WTC11 (cell line): Measurements from ENCODE around the gene KLF7. TPM values are rescaled to one million over a fixed set of nuclear protein-coding genes. Genes with fewer than 3 reads are reported as not detected.

ENCODE experiments used
- ATAC-seq: fragments of 200-7000 bp; cut with Tn5 transposase; 2 replicates; pipeline ENCODE4 v1.10.0; 2021; ENCODE audit warnings: mild to moderate bottlenecking, moderate library complexity
- CTCF ChIA-PET: fragments of 300-600 bp; sonication (Branson Sonifier 250); formaldehyde crosslinking; loops from one replicate; lab custom pipeline; 2021; ENCODE audit warnings: antibody characterized with exemption; lab: Charles Lee
- POLR2A ChIA-PET: fragments of 350-600 bp; sonication (Branson Sonifier 250); formaldehyde crosslinking; loops from one replicate; lab custom pipeline; 2021; ENCODE audit warnings: antibody characterized with exemption; lab: Charles Lee
- DNase-seq: peaks from one replicate; pipeline ENCODE4 v3.0.0; 2021; ENCODE audit warnings: low spot score
- H3K27ac Mint-ChIP-seq: 2 replicates; pipeline ENCODE4 v1.8.0; 2021; ENCODE audit warnings: mixed read lengths
- H3K27me3 Mint-ChIP-seq: 2 replicates; pipeline ENCODE4 v1.8.0; 2021; ENCODE audit warnings: low read depth, mild to moderate bottlenecking, moderate library complexity, mixed read lengths
- H3K36me3 Mint-ChIP-seq: 2 replicates; pipeline ENCODE4 v1.8.0; 2021; ENCODE audit warnings: mixed read lengths
- H3K4me1 Mint-ChIP-seq: 2 replicates; pipeline ENCODE4 v1.8.0; 2022; ENCODE audit warnings: mixed read lengths
- H3K4me3 Mint-ChIP-seq: 2 replicates; pipeline ENCODE4 v1.8.0; 2021; ENCODE audit warnings: mild to moderate bottlenecking, moderate library complexity, mixed read lengths
- H3K9me3 Mint-ChIP-seq: 2 replicates; pipeline ENCODE4 v1.8.0; 2021; ENCODE audit warnings: mixed read lengths
- AR ChIP-seq: fragments of 250-450 bp; sonication (Bioruptor Pico); IDR thresholded peaks from 2 replicates; pipeline ENCODE4 v1.9.0; 2021; ENCODE audit warnings: mild to moderate bottlenecking
- ATF1 ChIP-seq: sonication (generic); formaldehyde crosslinking; IDR thresholded peaks from 2 replicates; pipeline ENCODE4 v1.8.1; 2023; ENCODE audit warnings: mild to moderate bottlenecking, moderate library complexity, missing genetic modification reagents
- CREM ChIP-seq: sonication (generic); formaldehyde crosslinking; IDR thresholded peaks from 2 replicates; pipeline ENCODE4 v1.8.1; 2022; ENCODE audit warnings: mild to moderate bottlenecking, missing genetic modification reagents, moderate library complexity
- E2F4 ChIP-seq: sonication (generic); formaldehyde crosslinking; IDR thresholded peaks from 2 replicates; pipeline ENCODE4 v1.8.1; 2022; ENCODE audit warnings: low read depth, mild to moderate bottlenecking, moderate library complexity, missing genetic modification reagents, borderline replicate concordance
- ELF4 ChIP-seq: sonication (generic); formaldehyde crosslinking; IDR thresholded peaks from 2 replicates; pipeline ENCODE4 v1.8.1; 2022; ENCODE audit warnings: low read depth, mild to moderate bottlenecking, moderate library complexity, missing genetic modification reagents
- ESRRA ChIP-seq: sonication (generic); formaldehyde crosslinking; IDR thresholded peaks from 2 replicates; pipeline ENCODE4 v1.8.1; 2022; ENCODE audit warnings: mild to moderate bottlenecking, missing genetic modification reagents, borderline replicate concordance
- GABPB1 ChIP-seq: sonication (generic); formaldehyde crosslinking; IDR thresholded peaks from 2 replicates; pipeline ENCODE4 v1.8.1; 2023; ENCODE audit warnings: mild to moderate bottlenecking, missing genetic modification reagents
- JUN ChIP-seq: sonication (generic); formaldehyde crosslinking; IDR thresholded peaks from 2 replicates; pipeline ENCODE4 v1.8.0; 2023; ENCODE audit warnings: mild to moderate bottlenecking, missing genetic modification reagents
- MAX ChIP-seq: sonication (generic); formaldehyde crosslinking; IDR thresholded peaks from 2 replicates; pipeline ENCODE4 v1.8.0; 2022; ENCODE audit warnings: mild to moderate bottlenecking, missing genetic modification reagents
- MXD4 ChIP-seq: fragments of 250-450 bp; sonication (Bioruptor Pico); IDR thresholded peaks from 2 replicates; pipeline ENCODE4 v1.8.0; 2021; ENCODE audit warnings: mild to moderate bottlenecking, moderate library complexity, borderline replicate concordance
- NFYB ChIP-seq: sonication (generic); formaldehyde crosslinking; conservative IDR thresholded peaks from 2 replicates; pipeline ENCODE4 v1.8.0; 2022; ENCODE audit warnings: low read depth, missing genetic modification reagents
- NR2C2 ChIP-seq: sonication (generic); formaldehyde crosslinking; IDR thresholded peaks from 2 replicates; pipeline ENCODE4 v1.8.0; 2022; ENCODE audit warnings: mild to moderate bottlenecking, missing genetic modification reagents
- OVOL2 ChIP-seq: fragments of 250-450 bp; sonication (Bioruptor Pico); IDR thresholded peaks from 2 replicates; pipeline ENCODE4 v1.9.0; 2021; ENCODE audit warnings: mild to moderate bottlenecking, borderline replicate concordance
- RORB ChIP-seq: fragments of 250-450 bp; sonication (Bioruptor Pico); IDR thresholded peaks from 2 replicates; pipeline ENCODE4 v1.9.0; 2021; ENCODE audit warnings: mild to moderate bottlenecking
- SOX15 ChIP-seq: fragments of 250-450 bp; sonication (Bioruptor Pico); IDR thresholded peaks from 2 replicates; pipeline ENCODE4 v1.9.0; 2021; ENCODE audit warnings: mild to moderate bottlenecking
- TCF7 ChIP-seq: sonication (generic); formaldehyde crosslinking; IDR thresholded peaks from 2 replicates; pipeline ENCODE4 v1.8.0; 2022; ENCODE audit warnings: mild to moderate bottlenecking, low read depth, missing genetic modification reagents, moderate library complexity
- ZNF281 ChIP-seq: sonication (generic); formaldehyde crosslinking; IDR thresholded peaks from 2 replicates; pipeline ENCODE4 v1.8.0; 2023; ENCODE audit warnings: mild to moderate bottlenecking, missing genetic modification reagents
- ZNF317 ChIP-seq: sonication (generic); formaldehyde crosslinking; IDR thresholded peaks from 2 replicates; pipeline ENCODE4 v1.8.1; 2023; ENCODE audit warnings: low read depth, mild to moderate bottlenecking, moderate library complexity, missing genetic modification reagents, borderline replicate concordance
- ZNF423 ChIP-seq: fragments of 250-450 bp; sonication (Bioruptor Pico); IDR thresholded peaks from 2 replicates; pipeline ENCODE4 v2.1.2; 2022; ENCODE audit warnings: mild to moderate bottlenecking, moderate library complexity
- ZSCAN18 ChIP-seq: fragments of 250-450 bp; sonication (Bioruptor Pico); IDR thresholded peaks from 2 replicates; pipeline ENCODE4 v2.1.2; 2022; ENCODE audit warnings: mild to moderate bottlenecking, moderate library complexity
- total RNA-seq: library from RNA; stranded (reverse); gene quantifications from 3 replicates; pipeline ENCODE4 v1.2.3, GENCODE V29; 2021
- TF ChIP-seq, protein P1 (sequence below): sonication (generic); formaldehyde crosslinking; IDR thresholded peaks from 2 replicates; pipeline ENCODE4 v1.8.0; 2022; ENCODE audit warnings: mild to moderate bottlenecking, missing genetic modification reagents
- TF ChIP-seq, protein P2 (sequence below): fragments of 250-450 bp; sonication (Bioruptor Pico); IDR thresholded peaks from 2 replicates; pipeline ENCODE4 v1.9.0; 2021; ENCODE audit warnings: moderate library complexity, mild to moderate bottlenecking, inconsistent platforms, borderline replicate concordance
- TF ChIP-seq, protein P3 (sequence below): sonication (generic); formaldehyde crosslinking; IDR thresholded peaks from 2 replicates; pipeline ENCODE4 v1.8.0; 2022; ENCODE audit warnings: missing genetic modification reagents

The KLF7 gene
- total RNA-seq, 1 experiment from 2014 or later = 25.4 TPM

DNA sequence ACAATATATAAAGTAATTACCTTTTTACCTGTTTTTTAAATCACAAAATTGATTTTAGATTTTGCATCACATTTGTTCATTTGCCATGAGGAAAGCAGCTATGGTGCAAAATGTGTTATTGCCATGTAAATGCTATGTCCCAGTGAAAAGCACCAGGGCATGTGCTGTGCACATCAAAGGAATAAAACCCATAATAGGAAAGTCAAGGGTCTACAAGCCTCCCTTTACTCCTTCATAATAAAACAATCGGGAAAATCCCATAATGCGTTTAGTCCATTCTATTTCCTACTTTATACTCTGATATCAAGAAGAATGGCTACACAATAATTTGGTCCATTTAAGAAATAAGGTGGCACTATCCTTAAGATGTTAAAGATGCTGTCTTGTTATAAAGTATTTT, 53.0 kb downstream of the KLF7 start:
- Mint-ChIP-seq H3K9me3 (no peaks in the 10 kb centered on the region), H3K27ac (no peak overlapping the region), H3K27me3 (no peaks in the 10 kb centered on the region), H3K4me3 (no peak overlapping the region), H3K4me1 (peaks cover 15% of the 10 kb centered on the region), H3K36me3 (no peaks in the 10 kb centered on the region)
- TF ChIP-seq ZNF423 (CRISPR knock-in tag) (no peak), ELF4 (CRISPR knock-in tag) (no peak), ZNF281 (CRISPR knock-in tag) (no peak), RORB (CRISPR knock-in tag) (no peak), E2F4 (CRISPR knock-in tag) (no peak), NR2C2 (no peak), ZNF317 (no peak), MXD4 (no peak), JUN (no peak)
- TF ChIP-seq, protein P1, sequence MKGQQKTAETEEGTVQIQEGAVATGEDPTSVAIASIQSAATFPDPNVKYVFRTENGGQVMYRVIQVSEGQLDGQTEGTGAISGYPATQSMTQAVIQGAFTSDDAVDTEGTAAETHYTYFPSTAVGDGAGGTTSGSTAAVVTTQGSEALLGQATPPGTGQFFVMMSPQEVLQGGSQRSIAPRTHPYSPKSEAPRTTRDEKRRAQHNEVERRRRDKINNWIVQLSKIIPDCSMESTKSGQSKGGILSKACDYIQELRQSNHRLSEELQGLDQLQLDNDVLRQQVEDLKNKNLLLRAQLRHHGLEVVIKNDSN (CRISPR knock-in tag) = no peak
- ATAC-seq = no peak
- CTCF ChIA-PET = interaction anchor here (1.4 kb wide), 1 partner anchor 229 kb away, joined by 3 read pairs; no protein-coding TSS in a partner anchor
- no peak for DNase-seq
- POLR2A ChIA-PET = no interaction called here

DNA sequence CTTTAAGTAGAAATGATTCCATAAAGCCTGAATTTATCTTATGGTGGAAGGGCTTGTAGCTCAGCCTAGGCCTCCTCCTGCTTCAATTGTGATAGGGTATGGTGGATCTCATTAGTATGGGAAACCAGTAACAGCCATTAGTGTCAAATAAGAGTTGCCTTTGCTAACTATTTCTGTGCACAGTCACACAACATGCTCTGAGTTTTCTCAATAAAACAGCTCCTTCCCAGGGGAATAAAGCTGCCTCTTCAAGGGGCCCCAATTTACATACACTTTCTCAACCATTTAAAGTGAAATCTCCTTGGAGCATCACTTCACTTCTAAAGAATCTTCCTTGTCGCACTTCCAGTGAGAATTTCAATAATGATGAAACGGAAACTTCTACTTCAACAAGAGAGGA, 53.4 kb downstream of the KLF7 start:
- ChIA-PET CTCF (interaction anchor here (1.4 kb wide), 1 partner anchor 230 kb away, joined by 3 read pairs; no protein-coding TSS in a partner anchor), POLR2A (no interaction called here)
- H3K27ac Mint-ChIP-seq = no peak overlapping the region

More for the DNA sequence above, 53.4 kb downstream of the KLF7 start:
- no peak for TF ChIP-seq CREM (CRISPR knock-in tag)
- no peak for TF ChIP-seq TCF7 (CRISPR knock-in tag)
- no peak for TF ChIP-seq ZSCAN18 (CRISPR knock-in tag)
- no peak for TF ChIP-seq OVOL2 (CRISPR knock-in tag)
- no peak for TF ChIP-seq AR (CRISPR knock-in tag)
- no peak for TF ChIP-seq MAX (CRISPR knock-in tag)
- TF ChIP-seq GABPB1 = no peak
- TF ChIP-seq, protein P2, sequence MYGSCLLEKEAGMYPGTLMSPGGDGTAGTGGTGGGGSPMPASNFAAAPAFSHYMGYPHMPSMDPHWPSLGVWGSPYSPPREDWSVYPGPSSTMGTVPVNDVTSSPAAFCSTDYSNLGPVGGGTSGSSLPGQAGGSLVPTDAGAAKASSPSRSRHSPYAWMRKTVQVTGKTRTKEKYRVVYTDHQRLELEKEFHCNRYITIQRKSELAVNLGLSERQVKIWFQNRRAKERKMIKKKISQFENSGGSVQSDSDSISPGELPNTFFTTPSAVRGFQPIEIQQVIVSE (CRISPR knock-in tag) = no peak
- TF ChIP-seq SOX15 (CRISPR knock-in tag) = no peak
- no peak for TF ChIP-seq ATF1
- no peak for TF ChIP-seq RORB (CRISPR knock-in tag)
- TF ChIP-seq MXD4 = no peak
- TF ChIP-seq, protein P3, sequence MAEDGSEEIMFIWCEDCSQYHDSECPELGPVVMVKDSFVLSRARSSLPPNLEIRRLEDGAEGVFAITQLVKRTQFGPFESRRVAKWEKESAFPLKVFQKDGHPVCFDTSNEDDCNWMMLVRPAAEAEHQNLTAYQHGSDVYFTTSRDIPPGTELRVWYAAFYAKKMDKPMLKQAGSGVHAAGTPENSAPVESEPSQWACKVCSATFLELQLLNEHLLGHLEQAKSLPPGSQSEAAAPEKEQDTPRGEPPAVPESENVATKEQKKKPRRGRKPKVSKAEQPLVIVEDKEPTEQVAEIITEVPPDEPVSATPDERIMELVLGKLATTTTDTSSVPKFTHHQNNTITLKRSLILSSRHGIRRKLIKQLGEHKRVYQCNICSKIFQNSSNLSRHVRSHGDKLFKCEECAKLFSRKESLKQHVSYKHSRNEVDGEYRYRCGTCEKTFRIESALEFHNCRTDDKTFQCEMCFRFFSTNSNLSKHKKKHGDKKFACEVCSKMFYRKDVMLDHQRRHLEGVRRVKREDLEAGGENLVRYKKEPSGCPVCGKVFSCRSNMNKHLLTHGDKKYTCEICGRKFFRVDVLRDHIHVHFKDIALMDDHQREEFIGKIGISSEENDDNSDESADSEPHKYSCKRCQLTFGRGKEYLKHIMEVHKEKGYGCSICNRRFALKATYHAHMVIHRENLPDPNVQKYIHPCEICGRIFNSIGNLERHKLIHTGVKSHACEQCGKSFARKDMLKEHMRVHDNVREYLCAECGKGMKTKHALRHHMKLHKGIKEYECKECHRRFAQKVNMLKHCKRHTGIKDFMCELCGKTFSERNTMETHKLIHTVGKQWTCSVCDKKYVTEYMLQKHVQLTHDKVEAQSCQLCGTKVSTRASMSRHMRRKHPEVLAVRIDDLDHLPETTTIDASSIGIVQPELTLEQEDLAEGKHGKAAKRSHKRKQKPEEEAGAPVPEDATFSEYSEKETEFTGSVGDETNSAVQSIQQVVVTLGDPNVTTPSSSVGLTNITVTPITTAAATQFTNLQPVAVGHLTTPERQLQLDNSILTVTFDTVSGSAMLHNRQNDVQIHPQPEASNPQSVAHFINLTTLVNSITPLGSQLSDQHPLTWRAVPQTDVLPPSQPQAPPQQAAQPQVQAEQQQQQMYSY = no peak
- TF ChIP-seq NFYB (CRISPR knock-in tag) = no peak
- TF ChIP-seq ESRRA (CRISPR knock-in tag) = no peak
- H3K36me3 Mint-ChIP-seq = no peaks in the 10 kb centered on the region
- no peak overlapping the region for H3K4me3 Mint-ChIP-seq
- H3K4me1 Mint-ChIP-seq = peaks cover 15% of the 10 kb centered on the region
- no peaks in the 10 kb centered on the region for H3K9me3 Mint-ChIP-seq
- ATAC-seq (no peak), DNase-seq (no peak)
- H3K27me3 Mint-ChIP-seq = no peaks in the 10 kb centered on the region
